ENCODE measurements around the gene CYP4B1. TPM values are rescaled to one million over a fixed set of nuclear protein-coding genes. Genes with fewer than 3 reads are reported as not detected.

Gene CYP4B1
- total RNA-seq: not detected in 2 replicates

GRCh38 chr1:46798810-46799209, at the start of gene CYP4B1:
Gene CYP4B1, plus strand, starts transcription at chr1:46799046. Its CDS starts 36 bp downstream, at chr1:46799082.

Other genes starting within 250 kb of the CYP4B1 start
- not detected in 2 replicates for gene KNCN, start 247.4 kb upstream of the CYP4B1 start, total RNA-seq
- gene MKNK1, start 194.8 kb upstream of the CYP4B1 start, total RNA-seq: 19.9 and 21.6 TPM in 2 replicates
- 11.3 and 13.7 TPM in 2 replicates for gene MOB3C, start 182.2 kb upstream of the CYP4B1 start, total RNA-seq
- gene ATPAF1, start 130.7 kb upstream of the CYP4B1 start, total RNA-seq: 44.8 and 51.4 TPM in 2 replicates
- not detected in 2 replicates for gene TEX38, start 127.2 kb upstream of the CYP4B1 start, total RNA-seq
- gene EFCAB14, start 79.9 kb upstream of the CYP4B1 start, total RNA-seq: 33.3 and 62.9 TPM in 2 replicates
- gene CYP4A11, start 142.4 kb downstream of the CYP4B1 start, total RNA-seq: not detected in 2 replicates
- not detected in 2 replicates for gene CYP4X1, start 224.6 kb downstream of the CYP4B1 start, total RNA-seq

Measured in smooth muscle cell of the umbilical artery (primary cell).